CD14-positive monocyte (primary cell): ENCODE measurements around the gene ZBTB39. TPM values are rescaled to one million over a fixed set of nuclear protein-coding genes. Genes with fewer than 3 reads are reported as not detected.

Experiments
- DNase-seq, 3 donors: peaks; one replicate each; pipeline ENCODE4 v3.0.0-alpha.2; 2011 to 2022
- H2AFZ ChIP-seq: 2 replicates; pipeline ENCODE4 v1.6.0; 2012; ENCODE audit warnings: mild to moderate bottlenecking, low read depth, low read length, inconsistent platforms; ENCODE audit not compliant: insufficient read depth, poor library complexity, severe bottlenecking
- H3K27ac ChIP-seq, 2 donors: 1 replicate in 1 of 2; 2 replicates in 1 of 2; pipeline ENCODE4 v1.5.1; 2012 to 2013; ENCODE audit warnings: low read length in 2 of 2, control low read depth in 1 of 2, inconsistent platforms in 1 of 2, low read depth in 1 of 2, mild to moderate bottlenecking in 1 of 2
- H3K27me3 ChIP-seq, 2 donors: one replicate each; pipeline versions ENCODE4 v1.6.0 to v1.6.1; 2011 to 2013; ENCODE audit warnings: low read length in 2 of 2; ENCODE audit not compliant: control insufficient read depth in 2 of 2, insufficient read depth in 2 of 2
- H3K36me3 ChIP-seq, 2 donors: replicated peaks in 1 of 2; 1 replicate in 1 of 2; 2 replicates in 1 of 2; pipeline versions ENCODE4 v1.5.1 to v1.6.1; 2012 to 2013; ENCODE audit warnings: low read length in 2 of 2, control low read depth in 1 of 2, inconsistent platforms in 1 of 2, mild to moderate bottlenecking in 1 of 2; ENCODE audit not compliant: insufficient read depth in 2 of 2, control insufficient read depth in 1 of 2
- H3K4me1 ChIP-seq, 2 donors: 1 replicate in 1 of 2; 2 replicates in 1 of 2; pipeline versions ENCODE4 v1.5.1 to v1.6.1; 2012 to 2013; ENCODE audit warnings: low read length in 2 of 2, control low read depth in 1 of 2, inconsistent platforms in 1 of 2, mild to moderate bottlenecking in 1 of 2, moderate library complexity in 1 of 2; ENCODE audit not compliant: insufficient read depth in 2 of 2, control insufficient read depth in 1 of 2
- H3K4me2 ChIP-seq: replicated peaks from 2 replicates; pipeline ENCODE3; 2012; ENCODE audit warnings: low read length, moderate library complexity, mild to moderate bottlenecking; ENCODE audit not compliant: poor library complexity, severe bottlenecking; ENCODE audit errors: extremely low read depth
- H3K4me3 ChIP-seq, 3 experiments: fragments of 200-600 bp in 1 of 3; sonication (generic) in 1 of 3; replicated peaks in 1 of 3; 1 replicate in 2 of 3; 2 replicates in 1 of 3; pipeline ENCODE4 v1.5.1; 2011 to 2013; ENCODE audit warnings: low read length in 3 of 3, mild to moderate bottlenecking in 3 of 3, control low read depth in 2 of 3, low read depth in 2 of 3, inconsistent platforms in 1 of 3, moderate library complexity in 1 of 3
- H3K79me2 ChIP-seq: 2 replicates; pipeline ENCODE4 v1.6.0; 2012; ENCODE audit warnings: mild to moderate bottlenecking, control low read depth, inconsistent platforms, low read length, moderate library complexity; ENCODE audit not compliant: insufficient read depth
- H3K9ac ChIP-seq: 2 replicates; pipeline ENCODE4 v1.6.0; 2017; ENCODE audit warnings: low read length, mild to moderate bottlenecking; ENCODE audit not compliant: insufficient read depth, poor library complexity, severe bottlenecking
- H3K9me3 ChIP-seq, 2 donors: replicated peaks in 1 of 2; 1 replicate in 1 of 2; 2 replicates in 1 of 2; pipeline versions ENCODE4 v1.5.1 to v1.6.1; 2012 to 2013; ENCODE audit warnings: low read length in 2 of 2, control low read depth in 1 of 2; ENCODE audit not compliant: control insufficient read depth in 1 of 2, insufficient read depth in 1 of 2
- H4K20me1 ChIP-seq: 2 replicates; pipeline ENCODE4 v1.6.0; 2012; ENCODE audit warnings: mild to moderate bottlenecking, low read length, control low read depth, moderate library complexity; ENCODE audit not compliant: insufficient read depth
- H3K27ac Mint-ChIP-seq, 7 donors: one replicate each; pipeline ENCODE4 v1.8.0; 2020; ENCODE audit warnings: mild to moderate bottlenecking in 7 of 7, mixed read lengths in 7 of 7, moderate library complexity in 6 of 7, inconsistent platforms in 2 of 7
- H3K27me3 Mint-ChIP-seq, 3 donors: one replicate each; pipeline ENCODE4 v1.8.0; 2021 to 2022; ENCODE audit warnings: low read depth in 3 of 3, mild to moderate bottlenecking in 3 of 3, mixed read lengths in 3 of 3, moderate library complexity in 3 of 3, inconsistent platforms in 1 of 3
- H3K36me3 Mint-ChIP-seq, 2 donors: one replicate each; pipeline ENCODE4 v1.8.0; 2020; ENCODE audit warnings: mixed read lengths in 2 of 2, inconsistent platforms in 1 of 2, mild to moderate bottlenecking in 1 of 2
- H3K4me1 Mint-ChIP-seq: one replicate; pipeline ENCODE4 v1.8.0; 2020; ENCODE audit warnings: mild to moderate bottlenecking, mixed read lengths
- H3K4me3 Mint-ChIP-seq, 2 donors: one replicate each; pipeline ENCODE4 v1.8.0; 2020; ENCODE audit warnings: mild to moderate bottlenecking in 2 of 2, mixed read lengths in 2 of 2, moderate library complexity in 1 of 2
- H3K9me3 Mint-ChIP-seq, 7 donors: one replicate each; pipeline ENCODE4 v1.8.0; 2020 to 2022; ENCODE audit warnings: mixed read lengths in 7 of 7, mild to moderate bottlenecking in 6 of 7, moderate library complexity in 6 of 7, inconsistent platforms in 2 of 7
- CTCF ChIP-seq: fragments of 200-600 bp; IDR thresholded peaks from one replicate; pipeline ENCODE4 v1.8.0; 2022; ENCODE audit warnings: antibody characterized with exemption, mild to moderate bottlenecking
- WGBS: methylation state at CpG from one replicate; pipeline ENCODE4 v1.1.5; 2013; ENCODE audit warnings: missing lambda C conversion rate; ENCODE audit not compliant: insufficient coverage; 5-methylcytosine and 5-hydroxymethylcytosine counted together
- intact Hi-C, 2 donors: fragments of 100-400 bp; cut with micrococcal nuclease; formaldehyde crosslinking; loops; one replicate each; pipeline versions ENCODE4 v1.15.0 to v1.15.1; 2023
- polyA plus RNA-seq, 3 donors: library from polyadenylated mRNA; depleted of rRNA in 1 of 3; unstranded in 2 of 3; stranded (reverse) in 1 of 3; fragments of 300-500 nt in 2 of 3; fragments of >200 nt in 1 of 3; fragmentation: Illumina TruSeq in 2 of 3; gene quantifications; 1 replicate in 2 of 3; 2 replicates in 1 of 3; pipeline ENCODE4 v1.2.3, GENCODE V29; 2012 to 2021

The ZBTB39 gene
- polyA plus RNA-seq, 3 donors = 0.65 to 3.7 (median 1.2) TPM

DNA sequence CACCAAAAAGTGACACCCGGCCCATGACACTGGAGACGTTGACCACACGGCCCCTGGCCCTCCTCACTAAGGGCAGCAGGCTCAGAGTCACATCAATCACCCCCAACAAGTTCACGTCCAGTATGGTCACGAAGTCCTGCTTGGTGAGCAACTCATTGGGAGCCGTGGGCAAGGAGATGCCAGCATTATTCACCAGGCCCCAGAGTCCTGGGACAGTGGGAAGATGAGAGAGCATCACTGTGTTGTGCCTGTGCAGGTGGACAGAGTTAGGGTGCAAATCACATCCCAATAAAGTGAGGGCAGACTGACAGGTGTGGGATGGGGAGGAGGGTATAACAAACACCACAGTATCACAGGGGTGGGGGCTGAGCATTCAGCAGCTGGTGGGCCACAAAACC lies 51.4 kb downstream of the ZBTB39 start:
- intact Hi-C loops = no loop called here
- H3K36me3 ChIP-seq = no peaks in the 10 kb centered on the region

GRCh38 chr12:56954057-56954957 lies 52.0 kb downstream of the ZBTB39 start:
- no peak for TF ChIP-seq CTCF
- Histone ChIP-seq H3K4me1 (no peaks in the 10 kb centered on the region), H3K4me2 (no peak overlapping the region), H2AFZ (no peak overlapping the region), H3K4me3 (no peak overlapping the region), H3K79me2 (no peaks in the 10 kb centered on the region), H3K9ac (no peak overlapping the region), H3K36me3 (no peaks in the 10 kb centered on the region), H3K27me3 (no peaks in the 10 kb centered on the region), H3K27ac (no peak overlapping the region), H3K9me3 (peaks cover 10 to 13% of the 10 kb centered on the region in 2 donors), H4K20me1 (no peaks in the 10 kb centered on the region)
- Mint-ChIP-seq H3K36me3 (no peaks in the 10 kb centered on the region), H3K27ac (no peak overlapping the region), H3K4me3 (no peak overlapping the region), H3K9me3 (peaks cover 6 to 21% (median 16%) of the 10 kb centered on the region in 7 donors), H3K4me1 (peaks cover 7% of the 10 kb centered on the region), H3K27me3 (peaks cover 4 to 7% (median 6%) of the 10 kb centered on the region in 3 donors)
- intact Hi-C loops = no loop called here
- DNase-seq = no peak
- 98% methylated on average over 5 of the region's 6 CpGs for WGBS

More for the DNA sequence above, 51.4 kb downstream of the ZBTB39 start:
- H3K27ac ChIP-seq = no peak overlapping the region
- no peak for TF ChIP-seq CTCF
- H3K4me3 ChIP-seq = no peak overlapping the region
- H3K4me1 ChIP-seq = no peaks in the 10 kb centered on the region
- no peak overlapping the region for H2AFZ ChIP-seq
- peaks cover 7% of the 10 kb centered on the region for H3K4me1 Mint-ChIP-seq
- H3K9ac ChIP-seq = no peak overlapping the region
- H3K27ac Mint-ChIP-seq = no peak overlapping the region
- no peak for DNase-seq
- peaks cover 6 to 22% (median 16%) of the 10 kb centered on the region in 7 donors for H3K9me3 Mint-ChIP-seq
- WGBS = 80% methylated on average over 1 of the region's 6 CpGs
- H3K4me3 Mint-ChIP-seq = no peak overlapping the region
- no peaks in the 10 kb centered on the region for H3K79me2 ChIP-seq
- H3K36me3 Mint-ChIP-seq = no peaks in the 10 kb centered on the region
- peaks cover 10 to 13% of the 10 kb centered on the region in 2 donors for H3K9me3 ChIP-seq
- H4K20me1 ChIP-seq = no peaks in the 10 kb centered on the region
- peaks cover 4 to 7% (median 6%) of the 10 kb centered on the region in 3 donors for H3K27me3 Mint-ChIP-seq
- no peaks in the 10 kb centered on the region for H3K27me3 ChIP-seq
- no peak overlapping the region for H3K4me2 ChIP-seq
